Natural killer cell (primary cell): Measurements from ENCODE around the gene CD46. TPM values are rescaled to one million over a fixed set of nuclear protein-coding genes. Genes with fewer than 3 reads are reported as not detected.

ENCODE experiments used
- ATAC-seq, 3 donors: fragments of 150-1000 bp in 2 of 3; fragments of 200-7000 bp in 1 of 3; cut with Tn5 transposase; 1 replicate in 1 of 3; 2 replicates in 2 of 3; pipeline ENCODE4 v1.10.0; 2021; ENCODE audit warnings: mild to moderate bottlenecking in 2 of 3, moderate library complexity in 2 of 3
- DNase-seq, 2 donors: peaks; one replicate each; pipeline versions ENCODE4 v3.0.0 to v3.0.0-alpha.2; 2013 to 2021; ENCODE audit warnings: mixed read lengths in 1 of 2
- H3K27ac ChIP-seq: one replicate; pipeline ENCODE4 v1.5.1; 2013; ENCODE audit warnings: mild to moderate bottlenecking, low read length
- H3K27me3 ChIP-seq: one replicate; pipeline ENCODE4 v1.6.1; 2013; ENCODE audit warnings: low read length; ENCODE audit not compliant: control insufficient read depth, insufficient read depth
- H3K36me3 ChIP-seq: one replicate; pipeline ENCODE4 v1.6.1; 2013; ENCODE audit warnings: low read length; ENCODE audit not compliant: control insufficient read depth, insufficient read depth
- H3K4me1 ChIP-seq: one replicate; pipeline ENCODE4 v1.6.1; 2013; ENCODE audit warnings: low read length; ENCODE audit not compliant: control insufficient read depth, insufficient read depth
- H3K4me3 ChIP-seq: one replicate; pipeline ENCODE4 v1.5.1; 2013; ENCODE audit warnings: low read length
- H3K9me3 ChIP-seq: one replicate; pipeline ENCODE4 v1.6.1; 2013; ENCODE audit warnings: low read length; ENCODE audit not compliant: control insufficient read depth, insufficient read depth
- H3K27ac Mint-ChIP-seq, 2 donors: one replicate each; pipeline ENCODE4 v1.8.0; 2022; ENCODE audit warnings: mild to moderate bottlenecking in 2 of 2, mixed read lengths in 2 of 2, moderate library complexity in 1 of 2
- H3K27me3 Mint-ChIP-seq, 2 donors: one replicate each; pipeline ENCODE4 v1.8.0; 2022; ENCODE audit warnings: low read depth in 2 of 2, mixed read lengths in 2 of 2
- H3K36me3 Mint-ChIP-seq: one replicate; pipeline ENCODE4 v1.8.0; 2022; ENCODE audit warnings: mixed read lengths
- H3K4me1 Mint-ChIP-seq, 2 donors: one replicate each; pipeline ENCODE4 v1.8.0; 2022; ENCODE audit warnings: mixed read lengths in 2 of 2
- H3K4me3 Mint-ChIP-seq: one replicate; pipeline ENCODE4 v1.8.0; 2022; ENCODE audit warnings: mild to moderate bottlenecking, moderate library complexity, mixed read lengths
- H3K9me3 Mint-ChIP-seq, 2 donors: one replicate each; pipeline ENCODE4 v1.8.0; 2022; ENCODE audit warnings: mixed read lengths in 2 of 2
- WGBS: methylation state at CpG from one replicate; pipeline ENCODE4 v1.1.7; 2013; ENCODE audit warnings: missing lambda C conversion rate; ENCODE audit not compliant: insufficient coverage; 5-methylcytosine and 5-hydroxymethylcytosine counted together
- intact Hi-C: fragments of 100-400 bp; cut with micrococcal nuclease; formaldehyde crosslinking; loops from one replicate; pipeline ENCODE4 v1.14.2; 2022
- total RNA-seq, 4 donors: library from RNA; stranded (reverse); fragments of 120-200 nt in 1 of 4; gene quantifications; one replicate each; pipeline versions ENCODE4 v1.2.3 to v1.2.4, GENCODE V29; 2013 to 2022
- TF ChIP-seq, protein P1 (sequence below): fragments of 200-600 bp; IDR thresholded peaks from one replicate; pipeline ENCODE4 v1.8.0; 2022; ENCODE audit warnings: antibody characterized with exemption

The CD46 gene
- total RNA-seq, 3 donors from 2014 or later (not counting 1 experiment from before 2014, with no cell fraction given), result 110 to 126 (median 124) TPM

DNA sequence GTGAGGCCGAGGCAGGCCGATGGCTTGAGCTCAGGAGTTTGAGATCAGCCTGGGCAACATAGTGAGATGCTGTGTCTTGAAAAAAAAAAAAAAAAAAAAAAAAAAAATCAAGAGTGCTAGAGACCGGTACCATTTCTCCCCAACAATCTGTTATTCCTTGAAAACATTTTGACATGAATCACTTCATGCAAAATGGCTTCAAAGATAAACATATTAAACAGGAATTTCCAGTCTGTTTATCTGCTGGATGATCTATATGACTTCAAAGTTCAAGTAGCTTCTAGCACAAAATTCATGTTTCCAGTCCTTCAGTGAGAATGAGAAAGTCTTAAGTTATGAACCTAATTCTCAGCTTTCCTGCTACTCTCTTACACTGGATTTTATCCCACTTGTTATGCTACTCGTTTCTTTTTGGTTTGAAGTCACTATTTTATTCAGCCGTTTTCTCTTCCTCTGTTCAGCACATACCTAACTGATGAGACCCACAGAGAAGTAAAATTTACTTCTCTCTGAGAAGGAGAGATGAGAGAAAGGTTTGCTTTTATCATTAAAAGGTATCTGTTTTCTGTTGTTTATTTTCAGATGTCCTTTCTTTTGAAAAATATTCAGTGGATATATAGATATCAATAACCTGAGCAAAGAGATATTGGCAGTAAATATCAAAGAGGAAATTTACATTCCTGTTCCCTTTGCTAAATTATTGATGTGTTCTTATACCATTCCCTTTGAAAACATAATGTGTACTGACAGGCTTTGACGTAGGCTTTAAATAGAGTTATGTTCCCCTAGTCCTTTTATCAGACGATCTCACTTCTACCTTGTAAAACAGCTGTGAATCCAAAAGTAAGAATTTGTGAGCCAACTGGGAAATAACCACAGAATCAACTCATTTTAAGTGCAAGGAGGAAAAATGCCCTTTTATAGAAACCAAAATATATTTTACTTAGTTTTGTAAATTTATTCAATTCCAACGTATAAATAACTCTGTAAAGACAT is 38.2 kb downstream of the CD46 start:
- no peaks in the 10 kb centered on the region for H3K4me1 ChIP-seq
- Mint-ChIP-seq H3K27me3 (no peaks in the 10 kb centered on the region), H3K36me3 (peaks cover 7% of the 10 kb centered on the region), H3K27ac (peak overlapping the region in 1 of 2 donors; percentile 38), H3K4me1 (no peaks in the 10 kb centered on the region), H3K9me3 (no peaks in the 10 kb centered on the region), H3K4me3 (no peak overlapping the region)
- H3K4me3 ChIP-seq, result no peak overlapping the region
- no peaks in the 10 kb centered on the region for H3K9me3 ChIP-seq
- no peak overlapping the region for H3K27ac ChIP-seq
- TF ChIP-seq, protein P1, sequence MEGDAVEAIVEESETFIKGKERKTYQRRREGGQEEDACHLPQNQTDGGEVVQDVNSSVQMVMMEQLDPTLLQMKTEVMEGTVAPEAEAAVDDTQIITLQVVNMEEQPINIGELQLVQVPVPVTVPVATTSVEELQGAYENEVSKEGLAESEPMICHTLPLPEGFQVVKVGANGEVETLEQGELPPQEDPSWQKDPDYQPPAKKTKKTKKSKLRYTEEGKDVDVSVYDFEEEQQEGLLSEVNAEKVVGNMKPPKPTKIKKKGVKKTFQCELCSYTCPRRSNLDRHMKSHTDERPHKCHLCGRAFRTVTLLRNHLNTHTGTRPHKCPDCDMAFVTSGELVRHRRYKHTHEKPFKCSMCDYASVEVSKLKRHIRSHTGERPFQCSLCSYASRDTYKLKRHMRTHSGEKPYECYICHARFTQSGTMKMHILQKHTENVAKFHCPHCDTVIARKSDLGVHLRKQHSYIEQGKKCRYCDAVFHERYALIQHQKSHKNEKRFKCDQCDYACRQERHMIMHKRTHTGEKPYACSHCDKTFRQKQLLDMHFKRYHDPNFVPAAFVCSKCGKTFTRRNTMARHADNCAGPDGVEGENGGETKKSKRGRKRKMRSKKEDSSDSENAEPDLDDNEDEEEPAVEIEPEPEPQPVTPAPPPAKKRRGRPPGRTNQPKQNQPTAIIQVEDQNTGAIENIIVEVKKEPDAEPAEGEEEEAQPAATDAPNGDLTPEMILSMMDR, result no peak
- H3K27me3 ChIP-seq, result no peaks in the 10 kb centered on the region
- 98% methylated on average over 6 of the region's 8 CpGs for WGBS
- peaks cover 40% of the 10 kb centered on the region for H3K36me3 ChIP-seq
- ATAC-seq, result no peak
- intact Hi-C loops, result loop anchor here (10.0 kb wide), 2 partner anchors 135 to 175 kb away; no protein-coding TSS in a partner anchor
- no peak for DNase-seq

GRCh38 chr1:207791290-207791689 is 39.4 kb downstream of the CD46 start:
- Mint-ChIP-seq H3K4me3 (no peak overlapping the region), H3K27me3 (no peaks in the 10 kb centered on the region), H3K4me1 (no peaks in the 10 kb centered on the region), H3K36me3 (no peaks in the 10 kb centered on the region), H3K27ac (no peak overlapping the region), H3K9me3 (no peaks in the 10 kb centered on the region)
- intact Hi-C loops, result loop anchor here (10.0 kb wide), 2 partner anchors 136 to 174 kb away; no protein-coding TSS in a partner anchor
- H3K4me3 ChIP-seq, result no peak overlapping the region
- ATAC-seq (no peak), DNase-seq (no peak)
- TF ChIP-seq, protein P1, result no peak
- H3K27me3 ChIP-seq, result no peaks in the 10 kb centered on the region
- 92% methylated on average over 7 of the region's 7 CpGs for WGBS
- H3K4me1 ChIP-seq, result no peaks in the 10 kb centered on the region
- peaks cover 33% of the 10 kb centered on the region for H3K36me3 ChIP-seq
- no peaks in the 10 kb centered on the region for H3K9me3 ChIP-seq
- no peak overlapping the region for H3K27ac ChIP-seq

DNA sequence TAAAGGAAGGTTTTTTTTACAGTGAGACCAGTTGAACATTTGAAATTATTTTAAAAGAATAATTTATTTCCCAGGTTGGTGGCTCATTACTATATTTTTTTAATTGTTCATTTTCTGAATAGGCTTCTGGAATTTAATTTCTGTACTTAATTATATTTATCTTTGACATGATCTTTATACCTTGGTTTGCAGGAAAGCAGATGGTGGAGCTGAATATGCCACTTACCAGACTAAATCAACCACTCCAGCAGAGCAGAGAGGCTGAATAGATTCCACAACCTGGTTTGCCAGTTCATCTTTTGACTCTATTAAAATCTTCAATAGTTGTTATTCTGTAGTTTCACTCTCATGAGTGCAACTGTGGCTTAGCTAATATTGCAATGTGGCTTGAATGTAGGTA is 41.5 kb downstream of the CD46 start:
- H3K36me3 Mint-ChIP-seq, result no peaks in the 10 kb centered on the region
- no peak overlapping the region for H3K4me3 Mint-ChIP-seq
- no peak overlapping the region for H3K27ac Mint-ChIP-seq
- no peak overlapping the region for H3K4me3 ChIP-seq
- no peak overlapping the region for H3K27ac ChIP-seq
- H3K4me1 Mint-ChIP-seq, result peaks cover 12 to 14% of the 10 kb centered on the region in 2 donors
- ATAC-seq (no peak), DNase-seq (no peak)
- H3K36me3 ChIP-seq, result peaks cover 26% of the 10 kb centered on the region
- no peaks in the 10 kb centered on the region for H3K9me3 ChIP-seq
- peaks cover 6% of the 10 kb centered on the region for H3K4me1 ChIP-seq
- no peaks in the 10 kb centered on the region for H3K27me3 ChIP-seq
- TF ChIP-seq, protein P1, result no peak
- H3K27me3 Mint-ChIP-seq, result no peaks in the 10 kb centered on the region
- no peaks in the 10 kb centered on the region for H3K9me3 Mint-ChIP-seq
- intact Hi-C loops, result loop anchor here (10.0 kb wide), 2 partner anchors 139 to 171 kb away; no protein-coding TSS in a partner anchor
